HepG2 (cell line): Measurements from ENCODE around the gene MTFR1L. TPM values are rescaled to one million over a fixed set of nuclear protein-coding genes. Genes with fewer than 3 reads are reported as not detected.

ENCODE experiments used
- ETS1 ChIP-seq: sonication (generic); formaldehyde crosslinking; IDR thresholded peaks from 2 replicates; pipeline ENCODE4 v1.4.0; 2020; ENCODE audit warnings: missing genetic modification reagents
- HMGXB4 ChIP-seq, 2 experiments: sonication (generic) in 1 of 2; formaldehyde crosslinking in 1 of 2; IDR thresholded peaks; 2 replicates each; pipeline versions ENCODE4 v1.4.0 to v1.6.1; 2018 to 2020; ENCODE audit warnings: missing genetic modification reagents in 2 of 2, borderline replicate concordance in 1 of 2, low read depth in 1 of 2, mild to moderate bottlenecking in 1 of 2, missing biosample characterization in 1 of 2
- SRSF1 ChIP-seq: fragments of 200-400 bp; formaldehyde crosslinking; optimal IDR thresholded peaks from 2 replicates; pipeline ENCODE3; 2017; ENCODE audit warnings: mild to moderate bottlenecking, low read depth, low read length, moderate library complexity
- SYNCRIP ChIP-seq: fragments of 200-400 bp; formaldehyde crosslinking; IDR thresholded peaks from 2 replicates; pipeline ENCODE4 v1.6.1; 2018; ENCODE audit warnings: mild to moderate bottlenecking, low read depth, low read length; ENCODE audit not compliant: insufficient read depth
- ZFP91 ChIP-seq: sonication (generic); formaldehyde crosslinking; IDR thresholded peaks from 2 replicates; pipeline ENCODE4 v1.9.0; 2022; ENCODE audit warnings: missing genetic modification reagents, mild to moderate bottlenecking, borderline replicate concordance
- ZNF230 ChIP-seq: sonication (generic); formaldehyde crosslinking; IDR thresholded peaks from 2 replicates; pipeline ENCODE4 v1.4.0; 2020; ENCODE audit warnings: mild to moderate bottlenecking, missing genetic modification reagents
- ZNF451 ChIP-seq: sonication (generic); formaldehyde crosslinking; IDR thresholded peaks from 2 replicates; pipeline ENCODE4 v1.5.0; 2020; ENCODE audit warnings: mild to moderate bottlenecking, missing genetic modification reagents
- polyA plus RNA-seq, 8 experiments: library from polyadenylated mRNA; depleted of rRNA in 3 of 8; stranded (reverse) in 7 of 8; unstranded in 1 of 8; fragments of >200 nt; fragmentation: Illumina TruSeq in 4 of 8; extraction: Trizol in 4 of 8; gene quantifications; 2 replicates each; pipeline versions ENCODE4 v1.2.1 to v1.2.3, GENCODE V29; 2011 to 2016; ENCODE audit warnings: low read depth in 4 of 8, missing spikeins in 1 of 8, mixed read lengths in 1 of 8; ENCODE audit not compliant: insufficient read depth in 1 of 8
- total RNA-seq, 5 experiments: library from RNA; depleted of rRNA; stranded (reverse); fragments of >200 nt; fragmentation: Illumina TruSeq; extraction: Trizol; gene quantifications; 2 replicates each; pipeline ENCODE4 v1.2.3, GENCODE V29; 2016; ENCODE audit warnings: low read depth in 1 of 5
- TF ChIP-seq, protein P1 (sequence below): sonication (generic); formaldehyde crosslinking; IDR thresholded peaks from 2 replicates; pipeline ENCODE4 v1.4.0; 2020; ENCODE audit warnings: mild to moderate bottlenecking, missing genetic modification reagents
- TF ChIP-seq, protein P2 (sequence below): sonication (generic); formaldehyde crosslinking; IDR thresholded peaks from 2 replicates; pipeline ENCODE4 v1.4.0; 2020; ENCODE audit warnings: mild to moderate bottlenecking, missing genetic modification reagents, borderline replicate concordance
- TF ChIP-seq, protein P3 (sequence below): IDR thresholded peaks from 2 replicates; pipeline ENCODE4 v1.6.1; 2016

Gene MTFR1L
- total and polyA plus RNA-seq, 2 of the 13 experiments (the other 11 are each of a cell fraction or from before 2014, with no cell fraction given) = 38.0 to 55.7 TPM

GRCh38 chr1:25875154-25875855 lies 55.6 kb downstream of the MTFR1L start, which contains the start of gene PAQR7 (continued):
- TF ChIP-seq, protein P1, sequence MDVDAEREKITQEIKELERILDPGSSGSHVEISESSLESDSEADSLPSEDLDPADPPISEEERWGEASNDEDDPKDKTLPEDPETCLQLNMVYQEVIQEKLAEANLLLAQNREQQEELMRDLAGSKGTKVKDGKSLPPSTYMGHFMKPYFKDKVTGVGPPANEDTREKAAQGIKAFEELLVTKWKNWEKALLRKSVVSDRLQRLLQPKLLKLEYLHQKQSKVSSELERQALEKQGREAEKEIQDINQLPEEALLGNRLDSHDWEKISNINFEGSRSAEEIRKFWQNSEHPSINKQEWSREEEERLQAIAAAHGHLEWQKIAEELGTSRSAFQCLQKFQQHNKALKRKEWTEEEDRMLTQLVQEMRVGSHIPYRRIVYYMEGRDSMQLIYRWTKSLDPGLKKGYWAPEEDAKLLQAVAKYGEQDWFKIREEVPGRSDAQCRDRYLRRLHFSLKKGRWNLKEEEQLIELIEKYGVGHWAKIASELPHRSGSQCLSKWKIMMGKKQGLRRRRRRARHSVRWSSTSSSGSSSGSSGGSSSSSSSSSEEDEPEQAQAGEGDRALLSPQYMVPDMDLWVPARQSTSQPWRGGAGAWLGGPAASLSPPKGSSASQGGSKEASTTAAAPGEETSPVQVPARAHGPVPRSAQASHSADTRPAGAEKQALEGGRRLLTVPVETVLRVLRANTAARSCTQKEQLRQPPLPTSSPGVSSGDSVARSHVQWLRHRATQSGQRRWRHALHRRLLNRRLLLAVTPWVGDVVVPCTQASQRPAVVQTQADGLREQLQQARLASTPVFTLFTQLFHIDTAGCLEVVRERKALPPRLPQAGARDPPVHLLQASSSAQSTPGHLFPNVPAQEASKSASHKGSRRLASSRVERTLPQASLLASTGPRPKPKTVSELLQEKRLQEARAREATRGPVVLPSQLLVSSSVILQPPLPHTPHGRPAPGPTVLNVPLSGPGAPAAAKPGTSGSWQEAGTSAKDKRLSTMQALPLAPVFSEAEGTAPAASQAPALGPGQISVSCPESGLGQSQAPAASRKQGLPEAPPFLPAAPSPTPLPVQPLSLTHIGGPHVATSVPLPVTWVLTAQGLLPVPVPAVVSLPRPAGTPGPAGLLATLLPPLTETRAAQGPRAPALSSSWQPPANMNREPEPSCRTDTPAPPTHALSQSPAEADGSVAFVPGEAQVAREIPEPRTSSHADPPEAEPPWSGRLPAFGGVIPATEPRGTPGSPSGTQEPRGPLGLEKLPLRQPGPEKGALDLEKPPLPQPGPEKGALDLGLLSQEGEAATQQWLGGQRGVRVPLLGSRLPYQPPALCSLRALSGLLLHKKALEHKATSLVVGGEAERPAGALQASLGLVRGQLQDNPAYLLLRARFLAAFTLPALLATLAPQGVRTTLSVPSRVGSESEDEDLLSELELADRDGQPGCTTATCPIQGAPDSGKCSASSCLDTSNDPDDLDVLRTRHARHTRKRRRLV (CRISPR knock-in tag) = no peak
- TF ChIP-seq SYNCRIP = no peak
- TF ChIP-seq, protein P2, sequence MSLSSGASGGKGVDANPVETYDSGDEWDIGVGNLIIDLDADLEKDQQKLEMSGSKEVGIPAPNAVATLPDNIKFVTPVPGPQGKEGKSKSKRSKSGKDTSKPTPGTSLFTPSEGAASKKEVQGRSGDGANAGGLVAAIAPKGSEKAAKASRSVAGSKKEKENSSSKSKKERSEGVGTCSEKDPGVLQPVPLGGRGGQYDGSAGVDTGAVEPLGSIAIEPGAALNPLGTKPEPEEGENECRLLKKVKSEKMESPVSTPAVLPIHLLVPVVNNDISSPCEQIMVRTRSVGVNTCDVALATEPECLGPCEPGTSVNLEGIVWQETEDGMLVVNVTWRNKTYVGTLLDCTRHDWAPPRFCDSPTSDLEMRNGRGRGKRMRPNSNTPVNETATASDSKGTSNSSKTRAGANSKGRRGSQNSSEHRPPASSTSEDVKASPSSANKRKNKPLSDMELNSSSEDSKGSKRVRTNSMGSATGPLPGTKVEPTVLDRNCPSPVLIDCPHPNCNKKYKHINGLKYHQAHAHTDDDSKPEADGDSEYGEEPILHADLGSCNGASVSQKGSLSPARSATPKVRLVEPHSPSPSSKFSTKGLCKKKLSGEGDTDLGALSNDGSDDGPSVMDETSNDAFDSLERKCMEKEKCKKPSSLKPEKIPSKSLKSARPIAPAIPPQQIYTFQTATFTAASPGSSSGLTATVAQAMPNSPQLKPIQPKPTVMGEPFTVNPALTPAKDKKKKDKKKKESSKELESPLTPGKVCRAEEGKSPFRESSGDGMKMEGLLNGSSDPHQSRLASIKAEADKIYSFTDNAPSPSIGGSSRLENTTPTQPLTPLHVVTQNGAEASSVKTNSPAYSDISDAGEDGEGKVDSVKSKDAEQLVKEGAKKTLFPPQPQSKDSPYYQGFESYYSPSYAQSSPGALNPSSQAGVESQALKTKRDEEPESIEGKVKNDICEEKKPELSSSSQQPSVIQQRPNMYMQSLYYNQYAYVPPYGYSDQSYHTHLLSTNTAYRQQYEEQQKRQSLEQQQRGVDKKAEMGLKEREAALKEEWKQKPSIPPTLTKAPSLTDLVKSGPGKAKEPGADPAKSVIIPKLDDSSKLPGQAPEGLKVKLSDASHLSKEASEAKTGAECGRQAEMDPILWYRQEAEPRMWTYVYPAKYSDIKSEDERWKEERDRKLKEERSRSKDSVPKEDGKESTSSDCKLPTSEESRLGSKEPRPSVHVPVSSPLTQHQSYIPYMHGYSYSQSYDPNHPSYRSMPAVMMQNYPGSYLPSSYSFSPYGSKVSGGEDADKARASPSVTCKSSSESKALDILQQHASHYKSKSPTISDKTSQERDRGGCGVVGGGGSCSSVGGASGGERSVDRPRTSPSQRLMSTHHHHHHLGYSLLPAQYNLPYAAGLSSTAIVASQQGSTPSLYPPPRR (CRISPR knock-in tag) = 0 out of 2 replicates have a peak, but pooled peaks have one; percentile 31
- peak; percentile 73 to 84; a peak in 3 of 4 replicates for TF ChIP-seq HMGXB4 (CRISPR knock-in tag; IDR thresholded peaks at IDR 0.05; ENCODE audit: borderline replicate concordance in 1 of 2, low read depth in 1 of 2)
- TF ChIP-seq ETS1 (CRISPR knock-in tag) = peak; percentile 77; the same call in 1 of the 2 replicates
- TF ChIP-seq ZNF451 (CRISPR knock-in tag) = peak; percentile 89; the same call in 1 of the 2 replicates
- TF ChIP-seq, protein P3, sequence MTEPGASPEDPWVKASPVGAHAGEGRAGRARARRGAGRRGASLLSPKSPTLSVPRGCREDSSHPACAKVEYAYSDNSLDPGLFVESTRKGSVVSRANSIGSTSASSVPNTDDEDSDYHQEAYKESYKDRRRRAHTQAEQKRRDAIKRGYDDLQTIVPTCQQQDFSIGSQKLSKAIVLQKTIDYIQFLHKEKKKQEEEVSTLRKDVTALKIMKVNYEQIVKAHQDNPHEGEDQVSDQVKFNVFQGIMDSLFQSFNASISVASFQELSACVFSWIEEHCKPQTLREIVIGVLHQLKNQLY = peak; percentile 75
- no peak for TF ChIP-seq SRSF1
- peak; percentile 97 for TF ChIP-seq ZNF230 (CRISPR knock-in tag)
- TF ChIP-seq ZFP91 = peak; percentile 69
